Measurements from ENCODE around the gene PARVB. TPM values are rescaled to one million over a fixed set of nuclear protein-coding genes. Genes with fewer than 3 reads are reported as not detected.

The PARVB gene
- polyA plus RNA-seq, 1 donor, result 10.9 TPM

DNA sequence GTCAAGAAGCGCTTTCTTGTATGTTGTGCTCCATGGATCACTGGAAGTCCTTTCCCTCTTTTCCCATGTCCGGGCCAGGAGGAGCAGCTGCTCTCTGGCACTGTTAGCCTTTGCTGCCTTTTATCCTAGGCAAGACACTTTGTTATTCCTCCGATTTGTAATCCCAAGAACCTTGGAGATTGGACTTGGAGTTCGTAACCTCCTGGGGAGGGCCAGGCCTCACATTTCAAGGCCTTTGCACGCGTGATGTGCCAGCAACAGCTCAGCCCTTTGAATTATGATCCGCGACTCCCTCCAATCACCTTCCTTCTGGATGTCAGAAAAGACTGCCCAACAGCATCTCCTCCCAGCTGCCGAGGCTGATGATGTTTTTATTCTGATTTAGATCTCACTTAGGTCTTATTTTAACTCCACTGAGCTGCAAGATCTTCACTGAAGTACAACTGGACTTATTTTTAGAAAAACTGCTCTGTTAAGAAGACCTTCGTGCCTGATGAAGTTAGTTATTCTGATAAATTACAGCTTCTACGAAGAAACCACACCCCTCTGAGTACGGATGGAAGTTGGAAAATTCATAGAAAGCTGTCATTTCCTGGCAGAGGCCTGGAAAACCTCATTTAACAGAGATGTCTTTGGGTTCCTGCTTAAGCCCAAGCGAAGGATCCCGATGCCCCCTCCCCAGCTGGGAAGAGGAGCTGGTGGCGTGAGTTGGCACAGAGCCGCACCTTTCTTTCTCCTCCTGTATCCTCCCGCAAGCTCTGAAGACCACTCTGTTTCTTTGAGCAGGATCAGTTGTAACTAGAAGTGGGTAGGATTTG, 62.4 kb downstream of the PARVB start:
- H3K4me1 ChIP-seq (ENCODE audit: control insufficient read depth, insufficient read depth, low read length), result no peaks in the 10 kb centered on the region
- H3K4me3 ChIP-seq (ENCODE audit: low read length), result no peak overlapping the region
- DNase-seq, result peak in 1 of 2 donors; percentile 33
- no peaks in the 10 kb centered on the region for H3K27me3 ChIP-seq (ENCODE audit: control insufficient read depth, insufficient read depth, low read length)
- H3K27ac ChIP-seq (ENCODE audit: low read length), result peak overlapping the region; percentile 31
- 83% methylated on average over 1 of the region's 17 CpGs for WGBS (ENCODE audit: insufficient coverage, low lambda C conversion rate)
- H3K9me3 ChIP-seq (ENCODE audit: control insufficient read depth, low read depth, low read length), result no peaks in the 10 kb centered on the region
- no peaks in the 10 kb centered on the region for H3K36me3 ChIP-seq (ENCODE audit: control insufficient read depth, insufficient read depth, low read length)

DNA sequence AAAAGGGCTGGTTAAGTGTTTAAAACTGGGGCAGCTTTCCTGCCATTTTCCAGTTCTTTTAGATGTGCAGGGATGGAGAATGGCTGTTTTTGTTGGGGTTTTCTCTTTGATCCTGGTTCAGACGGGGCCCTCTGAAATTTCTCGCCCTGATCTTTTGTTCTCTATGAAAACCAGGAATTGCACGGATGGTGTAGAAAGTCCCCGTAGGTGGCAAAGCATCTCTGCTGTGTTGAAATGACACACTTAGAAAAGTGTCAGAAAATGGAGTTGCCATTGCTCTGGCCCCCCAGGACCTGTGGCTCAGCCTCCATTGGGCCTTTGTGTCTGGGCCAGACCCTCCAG, 63.0 kb downstream of the PARVB start:
- Histone ChIP-seq H3K4me1 (ENCODE audit: control insufficient read depth, insufficient read depth, low read length) (no peaks in the 10 kb centered on the region), H3K27ac (ENCODE audit: low read length) (peak overlapping the region; percentile 31), H3K4me3 (ENCODE audit: low read length) (no peak overlapping the region), H3K9me3 (ENCODE audit: control insufficient read depth, low read depth, low read length) (no peaks in the 10 kb centered on the region), H3K36me3 (ENCODE audit: control insufficient read depth, insufficient read depth, low read length) (no peaks in the 10 kb centered on the region), H3K27me3 (ENCODE audit: control insufficient read depth, insufficient read depth, low read length) (no peaks in the 10 kb centered on the region)
- no peak for DNase-seq
- no CpG with 5 or more reads among the region's 4 CpGs for WGBS (ENCODE audit: insufficient coverage, low lambda C conversion rate)

- no CpG with 5 or more reads among the region's 17 CpGs for WGBS (ENCODE audit: insufficient coverage, low lambda C conversion rate)
Observed at GRCh38 chr22:44088976-44089570, 65.0 kb downstream of the PARVB start.

GRCh38 chr22:44089717-44090570, 65.8 kb downstream of the PARVB start:
- Histone ChIP-seq H3K27me3 (ENCODE audit: control insufficient read depth, insufficient read depth, low read length) (no peaks in the 10 kb centered on the region), H3K4me3 (ENCODE audit: low read length) (no peak overlapping the region), H3K9me3 (ENCODE audit: control insufficient read depth, low read depth, low read length) (no peaks in the 10 kb centered on the region), H3K27ac (ENCODE audit: low read length) (no peak overlapping the region), H3K36me3 (ENCODE audit: control insufficient read depth, insufficient read depth, low read length) (no peaks in the 10 kb centered on the region), H3K4me1 (ENCODE audit: control insufficient read depth, insufficient read depth, low read length) (no peaks in the 10 kb centered on the region)
- DNase-seq, result no peak
- no CpG with 5 or more reads among the region's 15 CpGs for WGBS (ENCODE audit: insufficient coverage, low lambda C conversion rate)

More at GRCh38 chr22:44088976-44089570, 65.0 kb downstream of the PARVB start:
- Histone ChIP-seq H3K9me3 (ENCODE audit: control insufficient read depth, low read depth, low read length) (no peaks in the 10 kb centered on the region), H3K27me3 (ENCODE audit: control insufficient read depth, insufficient read depth, low read length) (no peaks in the 10 kb centered on the region), H3K27ac (ENCODE audit: low read length) (no peak overlapping the region), H3K4me1 (ENCODE audit: control insufficient read depth, insufficient read depth, low read length) (no peaks in the 10 kb centered on the region), H3K4me3 (ENCODE audit: low read length) (no peak overlapping the region), H3K36me3 (ENCODE audit: control insufficient read depth, insufficient read depth, low read length) (no peaks in the 10 kb centered on the region)
- no peak for DNase-seq

- Histone ChIP-seq H3K27me3 (ENCODE audit: control insufficient read depth, insufficient read depth, low read length) (no peaks in the 10 kb centered on the region), H3K36me3 (ENCODE audit: control insufficient read depth, insufficient read depth, low read length) (no peaks in the 10 kb centered on the region), H3K4me1 (ENCODE audit: control insufficient read depth, insufficient read depth, low read length) (no peaks in the 10 kb centered on the region), H3K27ac (ENCODE audit: low read length) (no peak overlapping the region), H3K9me3 (ENCODE audit: control insufficient read depth, low read depth, low read length) (no peaks in the 10 kb centered on the region), H3K4me3 (ENCODE audit: low read length) (no peak overlapping the region)
- DNase-seq, result no peak
- WGBS (ENCODE audit: insufficient coverage, low lambda C conversion rate), result no CpG with 5 or more reads among the region's 9 CpGs
Observed at GRCh38 chr22:44090571-44090905, 66.4 kb downstream of the PARVB start.

- H3K4me1 ChIP-seq (ENCODE audit: control insufficient read depth, insufficient read depth, low read length), result no peaks in the 10 kb centered on the region
- H3K27me3 ChIP-seq (ENCODE audit: control insufficient read depth, insufficient read depth, low read length), result no peaks in the 10 kb centered on the region
- no peaks in the 10 kb centered on the region for H3K36me3 ChIP-seq (ENCODE audit: control insufficient read depth, insufficient read depth, low read length)
- DNase-seq, result no peak
- no peak overlapping the region for H3K27ac ChIP-seq (ENCODE audit: low read length)
- H3K9me3 ChIP-seq (ENCODE audit: control insufficient read depth, low read depth, low read length), result no peaks in the 10 kb centered on the region
- no peak overlapping the region for H3K4me3 ChIP-seq (ENCODE audit: low read length)
- 87% methylated on average over 7 of the region's 14 CpGs for WGBS (ENCODE audit: insufficient coverage, low lambda C conversion rate)
Observed at GRCh38 chr22:44091021-44091721, 67.1 kb downstream of the PARVB start.

- Histone ChIP-seq H3K9me3 (ENCODE audit: control insufficient read depth, low read depth, low read length) (no peaks in the 10 kb centered on the region), H3K36me3 (ENCODE audit: control insufficient read depth, insufficient read depth, low read length) (no peaks in the 10 kb centered on the region), H3K4me3 (ENCODE audit: low read length) (no peak overlapping the region), H3K27me3 (ENCODE audit: control insufficient read depth, insufficient read depth, low read length) (no peaks in the 10 kb centered on the region), H3K4me1 (ENCODE audit: control insufficient read depth, insufficient read depth, low read length) (no peaks in the 10 kb centered on the region), H3K27ac (ENCODE audit: low read length) (no peak overlapping the region)
- WGBS (ENCODE audit: insufficient coverage, low lambda C conversion rate), result no CpG with 5 or more reads among the region's 10 CpGs
- no peak for DNase-seq
Observed at GRCh38 chr22:44091751-44092150, 67.6 kb downstream of the PARVB start.

- Histone ChIP-seq H3K27me3 (ENCODE audit: control insufficient read depth, insufficient read depth, low read length) (no peaks in the 10 kb centered on the region), H3K4me1 (ENCODE audit: control insufficient read depth, insufficient read depth, low read length) (no peaks in the 10 kb centered on the region), H3K27ac (ENCODE audit: low read length) (no peak overlapping the region), H3K9me3 (ENCODE audit: control insufficient read depth, low read depth, low read length) (no peaks in the 10 kb centered on the region), H3K36me3 (ENCODE audit: control insufficient read depth, insufficient read depth, low read length) (no peaks in the 10 kb centered on the region), H3K4me3 (ENCODE audit: low read length) (no peak overlapping the region)
- WGBS (ENCODE audit: insufficient coverage, low lambda C conversion rate), result no CpG with 5 or more reads among the region's 8 CpGs
- DNase-seq, result no peak
Observed at GRCh38 chr22:44092636-44093220, 68.6 kb downstream of the PARVB start.

GRCh38 chr22:44093791-44094190, 69.7 kb downstream of the PARVB start:
- Histone ChIP-seq H3K4me1 (ENCODE audit: control insufficient read depth, insufficient read depth, low read length) (no peaks in the 10 kb centered on the region), H3K9me3 (ENCODE audit: control insufficient read depth, low read depth, low read length) (no peaks in the 10 kb centered on the region), H3K36me3 (ENCODE audit: control insufficient read depth, insufficient read depth, low read length) (no peaks in the 10 kb centered on the region), H3K27me3 (ENCODE audit: control insufficient read depth, insufficient read depth, low read length) (no peaks in the 10 kb centered on the region), H3K4me3 (ENCODE audit: low read length) (no peak overlapping the region), H3K27ac (ENCODE audit: low read length) (no peak overlapping the region)
- no CpG with 5 or more reads among the region's 9 CpGs for WGBS (ENCODE audit: insufficient coverage, low lambda C conversion rate)
- no peak for DNase-seq

All from large intestine (tissue), 3 donors.